Thoracic aorta (tissue), 2 donors: ENCODE measurements around the gene IFNA1. TPM values are rescaled to one million over a fixed set of nuclear protein-coding genes. Genes with fewer than 3 reads are reported as not detected.

ENCODE experiments used
- ATAC-seq: fragments of 150-250 bp; one replicate; pipeline ENCODE4 v1.8.0; 2017; ENCODE audit warnings: low read depth; ENCODE audit not compliant: insufficient number of reproducible peaks, low FRiP score
- DNase-seq: peaks from one replicate; pipeline ENCODE4 v3.0.0-alpha.2; 2020; ENCODE audit warnings: low spot score
- H3K27ac ChIP-seq, 2 donors: fragments of 200-600 bp; sonication (generic); 1 replicate in 1 of 2; 2 replicates in 1 of 2; pipeline ENCODE4 v1.5.1; 2016; ENCODE audit warnings: mild to moderate bottlenecking in 2 of 2, moderate library complexity in 2 of 2
- H3K27me3 ChIP-seq: fragments of 200-600 bp; sonication (generic); replicated peaks from 2 replicates; pipeline ENCODE4 v1.6.0; 2016; ENCODE audit warnings: mild to moderate bottlenecking; ENCODE audit not compliant: insufficient read depth
- H3K36me3 ChIP-seq: fragments of 200-600 bp; sonication (generic); one replicate; pipeline ENCODE4 v1.5.1; 2016
- H3K4me1 ChIP-seq, 2 donors: fragments of 200-600 bp; sonication (generic); 1 replicate in 1 of 2; 2 replicates in 1 of 2; pipeline versions ENCODE4 v1.5.1 to v1.6.0; 2016; ENCODE audit warnings: low read depth in 2 of 2, mild to moderate bottlenecking in 1 of 2; ENCODE audit not compliant: control insufficient read depth in 1 of 2
- H3K4me3 ChIP-seq: fragments of 200-600 bp; sonication (generic); 2 replicates; pipeline ENCODE4 v1.5.1; 2016; ENCODE audit warnings: mild to moderate bottlenecking
- H3K9me3 ChIP-seq: fragments of 200-600 bp; sonication (generic); 2 replicates; pipeline ENCODE4 v1.5.1; 2016
- CTCF ChIP-seq: fragments of 200-600 bp; sonication (generic); IDR thresholded peaks from one replicate; pipeline ENCODE4 v1.5.1; 2019; ENCODE audit warnings: antibody characterized with exemption
- total RNA-seq, 2 donors: library from RNA; depleted of rRNA; stranded (reverse); fragments of >200 nt; gene quantifications; one replicate each; pipeline versions ENCODE4 v1.1.0 to v1.2.3, GENCODE V29; 2016

The IFNA1 gene
- total RNA-seq, 2 donors from 2014 or later = not detected

GRCh38 chr9:21450733-21451394 lies 10.6 kb downstream of the IFNA1 start:
- H3K36me3 ChIP-seq = no peaks in the 10 kb centered on the region
- no peaks in the 10 kb centered on the region for H3K27me3 ChIP-seq
- no peak for DNase-seq
- no peak overlapping the region for H3K27ac ChIP-seq
- no peak for ATAC-seq
- H3K4me1 ChIP-seq = no peaks in the 10 kb centered on the region
- no peak for TF ChIP-seq CTCF
- no peak overlapping the region for H3K4me3 ChIP-seq
- no peaks in the 10 kb centered on the region for H3K9me3 ChIP-seq

- TF ChIP-seq CTCF = no peak
- H3K27me3 ChIP-seq = no peaks in the 10 kb centered on the region
- no peaks in the 10 kb centered on the region for H3K9me3 ChIP-seq
- no peaks in the 10 kb centered on the region for H3K4me1 ChIP-seq
- no peak overlapping the region for H3K27ac ChIP-seq
- DNase-seq = no peak
- H3K36me3 ChIP-seq = no peaks in the 10 kb centered on the region
- no peak overlapping the region for H3K4me3 ChIP-seq
- ATAC-seq = no peak
Observed at GRCh38 chr9:21452681-21453080, 12.4 kb downstream of the IFNA1 start.

GRCh38 chr9:21454149-21454548 lies 13.9 kb downstream of the IFNA1 start:
- no peak for ATAC-seq
- TF ChIP-seq CTCF = no peak
- H3K27me3 ChIP-seq = no peaks in the 10 kb centered on the region

GRCh38 chr9:21455320-21455719 lies 15.1 kb downstream of the IFNA1 start:
- no peak for DNase-seq
- Histone ChIP-seq H3K9me3 (no peaks in the 10 kb centered on the region), H3K4me1 (no peaks in the 10 kb centered on the region), H3K4me3 (no peak overlapping the region), H3K27me3 (no peaks in the 10 kb centered on the region), H3K36me3 (no peaks in the 10 kb centered on the region), H3K27ac (no peak overlapping the region)
- TF ChIP-seq CTCF = peak; percentile 31
- no peak for ATAC-seq

More at GRCh38 chr9:21454149-21454548, 13.9 kb downstream of the IFNA1 start:
- Histone ChIP-seq H3K27ac (no peak overlapping the region), H3K36me3 (no peaks in the 10 kb centered on the region), H3K4me3 (no peak overlapping the region), H3K9me3 (no peaks in the 10 kb centered on the region), H3K4me1 (no peaks in the 10 kb centered on the region)
- no peak for DNase-seq

- Histone ChIP-seq H3K27me3 (no peaks in the 10 kb centered on the region), H3K9me3 (no peaks in the 10 kb centered on the region), H3K4me3 (no peak overlapping the region), H3K4me1 (no peaks in the 10 kb centered on the region), H3K36me3 (no peaks in the 10 kb centered on the region), H3K27ac (no peak overlapping the region)
- no peak for DNase-seq
- ATAC-seq = no peak
- no peak for TF ChIP-seq CTCF
Observed at GRCh38 chr9:21461377-21461776, 21.1 kb downstream of the IFNA1 start.
